ENCODE results near the gene G6PC3.

GRCh38 chr17:44095647-44096496, 25.3 kb downstream of the G6PC3 start:
- TF ChIP-seq ZNF10 (tag by site-specific recombination; IDR thresholded peaks at IDR 0.05): no peak; the same call in 1 of the 2 replicates
- TF ChIP-seq CTCF (tag by site-specific recombination; IDR thresholded peaks at IDR 0.05): peak; percentile 84
- TF ChIP-seq ZFP41 (tag by site-specific recombination; IDR thresholded peaks at IDR 0.05; ENCODE audit: borderline replicate concordance): no peak
- TF ChIP-seq YY1 (tag by site-specific recombination; IDR thresholded peaks at IDR 0.05): no peak
- TF ChIP-seq ZFP37 (tag by site-specific recombination; IDR thresholded peaks at IDR 0.05): no peak
- no peak for TF ChIP-seq GFI1B (tag by site-specific recombination; IDR thresholded peaks at IDR 0.05)
- TF ChIP-seq ZNF138 (tag by site-specific recombination; IDR thresholded peaks at IDR 0.05; ENCODE audit: borderline replicate concordance): no peak
- TF ChIP-seq GLI2 (tag by site-specific recombination; IDR thresholded peaks at IDR 0.05; ENCODE audit: borderline replicate concordance, low read depth): no peak
- no peak for TF ChIP-seq ZBTB7A (tag by site-specific recombination; IDR thresholded peaks at IDR 0.05; ENCODE audit: low read depth)
- peak; percentile 84 for TF ChIP-seq SP2 (tag by site-specific recombination; IDR thresholded peaks at IDR 0.05)
- TF ChIP-seq SETDB1 (IDR thresholded peaks at IDR 0.05; ENCODE audit: insufficient read length, low read length): no peak
- no peak for TF ChIP-seq ZNF776 (tag by site-specific recombination; IDR thresholded peaks at IDR 0.05; ENCODE audit: borderline replicate concordance)
- no peak for TF ChIP-seq BCL11A (tag by site-specific recombination; IDR thresholded peaks at IDR 0.05; ENCODE audit: low read depth)
- TF ChIP-seq ZNF274 (IDR thresholded peaks at IDR 0.05; ENCODE audit: low read length): no peak
- no peak for TF ChIP-seq ZNF274 (tag by site-specific recombination; IDR thresholded peaks at IDR 0.05; ENCODE audit: borderline replicate concordance)
